Measurements from ENCODE around the gene FAIM.

The FAIM gene

GRCh38 chr3:138670407-138670806 lies 61.8 kb downstream of the FAIM start:
- no peak for DNase-seq
- H3K36me3 ChIP-seq (replicated peaks; ENCODE audit: insufficient read depth, low read length): no peaks in the 10 kb centered on the region
- H2AFZ ChIP-seq (ENCODE audit: low read length): no peak overlapping the region
- H3K27ac ChIP-seq (ENCODE audit: low read length): no peak overlapping the region
- H3K27me3 ChIP-seq (replicated peaks; ENCODE audit: insufficient read depth, low read length): no peaks in the 10 kb centered on the region
- no peaks in the 10 kb centered on the region for H3K9me3 ChIP-seq (replicated peaks; ENCODE audit: insufficient read depth, low read length)
- no peak for TF ChIP-seq EZH2 (optimal IDR thresholded peaks at IDR 0.05; ENCODE audit: low read depth, low read length)
- TF ChIP-seq, protein P1, sequence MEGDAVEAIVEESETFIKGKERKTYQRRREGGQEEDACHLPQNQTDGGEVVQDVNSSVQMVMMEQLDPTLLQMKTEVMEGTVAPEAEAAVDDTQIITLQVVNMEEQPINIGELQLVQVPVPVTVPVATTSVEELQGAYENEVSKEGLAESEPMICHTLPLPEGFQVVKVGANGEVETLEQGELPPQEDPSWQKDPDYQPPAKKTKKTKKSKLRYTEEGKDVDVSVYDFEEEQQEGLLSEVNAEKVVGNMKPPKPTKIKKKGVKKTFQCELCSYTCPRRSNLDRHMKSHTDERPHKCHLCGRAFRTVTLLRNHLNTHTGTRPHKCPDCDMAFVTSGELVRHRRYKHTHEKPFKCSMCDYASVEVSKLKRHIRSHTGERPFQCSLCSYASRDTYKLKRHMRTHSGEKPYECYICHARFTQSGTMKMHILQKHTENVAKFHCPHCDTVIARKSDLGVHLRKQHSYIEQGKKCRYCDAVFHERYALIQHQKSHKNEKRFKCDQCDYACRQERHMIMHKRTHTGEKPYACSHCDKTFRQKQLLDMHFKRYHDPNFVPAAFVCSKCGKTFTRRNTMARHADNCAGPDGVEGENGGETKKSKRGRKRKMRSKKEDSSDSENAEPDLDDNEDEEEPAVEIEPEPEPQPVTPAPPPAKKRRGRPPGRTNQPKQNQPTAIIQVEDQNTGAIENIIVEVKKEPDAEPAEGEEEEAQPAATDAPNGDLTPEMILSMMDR (IDR thresholded peaks at IDR 0.05; ENCODE audit: low read length): no peak
- no peak for TF ChIP-seq EZH2phosphoT487 (IDR thresholded peaks at IDR 0.05; ENCODE audit: low read length)
- H3F3A ChIP-seq (ENCODE audit: insufficient read depth, low read length): no peaks in the 10 kb centered on the region
- peaks cover 7% of the 10 kb centered on the region for H3K4me1 ChIP-seq (ENCODE audit: low read length)
- H4K20me1 ChIP-seq (ENCODE audit: insufficient read depth, low read length): no peaks in the 10 kb centered on the region
- H3K79me2 ChIP-seq (ENCODE audit: low read length): no peaks in the 10 kb centered on the region
- no peaks in the 10 kb centered on the region for H3K9me2 ChIP-seq (replicated peaks; ENCODE audit: insufficient read depth, low read length)
- H3K4me2 ChIP-seq (ENCODE audit: low read depth, low read length): no peak overlapping the region
- no peak overlapping the region for H3K9ac ChIP-seq (ENCODE audit: low read length)
- no peak overlapping the region for H3K4me3 ChIP-seq (ENCODE audit: low read length)

GRCh38 chr3:138673641-138674530 lies 65.3 kb downstream of the FAIM start:
- H3K9me3 ChIP-seq (replicated peaks; ENCODE audit: insufficient read depth, low read length): no peaks in the 10 kb centered on the region
- H3K79me2 ChIP-seq (ENCODE audit: low read length): no peaks in the 10 kb centered on the region
- DNase-seq: no peak
- H3F3A ChIP-seq (ENCODE audit: insufficient read depth, low read length): no peaks in the 10 kb centered on the region
- H3K9me2 ChIP-seq (replicated peaks; ENCODE audit: insufficient read depth, low read length): no peaks in the 10 kb centered on the region
- no peaks in the 10 kb centered on the region for H3K27me3 ChIP-seq (replicated peaks; ENCODE audit: insufficient read depth, low read length)
- no peak overlapping the region for H3K27ac ChIP-seq (ENCODE audit: low read length)
- no peak overlapping the region for H3K9ac ChIP-seq (ENCODE audit: low read length)
- H3K4me2 ChIP-seq (ENCODE audit: low read depth, low read length): no peak overlapping the region
- H2AFZ ChIP-seq (ENCODE audit: low read length): no peak overlapping the region
- no peaks in the 10 kb centered on the region for H4K20me1 ChIP-seq (ENCODE audit: insufficient read depth, low read length)
- H3K4me3 ChIP-seq (ENCODE audit: low read length): no peak overlapping the region
- no peaks in the 10 kb centered on the region for H3K36me3 ChIP-seq (replicated peaks; ENCODE audit: insufficient read depth, low read length)
- no peak for TF ChIP-seq EZH2phosphoT487 (IDR thresholded peaks at IDR 0.05; ENCODE audit: low read length)
- TF ChIP-seq, protein P1 (IDR thresholded peaks at IDR 0.05; ENCODE audit: low read length): no peak
- no peak for TF ChIP-seq EZH2 (optimal IDR thresholded peaks at IDR 0.05; ENCODE audit: low read depth, low read length)
- peaks cover 7% of the 10 kb centered on the region for H3K4me1 ChIP-seq (ENCODE audit: low read length)

GRCh38 chr3:138675393-138675792 lies 66.8 kb downstream of the FAIM start:
- H3K4me1 ChIP-seq (ENCODE audit: low read length): peaks cover 7% of the 10 kb centered on the region
- H3K79me2 ChIP-seq (ENCODE audit: low read length): no peaks in the 10 kb centered on the region
- H3K9me3 ChIP-seq (replicated peaks; ENCODE audit: insufficient read depth, low read length): no peaks in the 10 kb centered on the region
- no peaks in the 10 kb centered on the region for H3F3A ChIP-seq (ENCODE audit: insufficient read depth, low read length)
- H3K4me2 ChIP-seq (ENCODE audit: low read depth, low read length): no peak overlapping the region
- no peak overlapping the region for H3K4me3 ChIP-seq (ENCODE audit: low read length)
- no peaks in the 10 kb centered on the region for H4K20me1 ChIP-seq (ENCODE audit: insufficient read depth, low read length)
- no peak overlapping the region for H3K27ac ChIP-seq (ENCODE audit: low read length)
- TF ChIP-seq EZH2phosphoT487 (IDR thresholded peaks at IDR 0.05; ENCODE audit: low read length) (no peak), EZH2 (optimal IDR thresholded peaks at IDR 0.05; ENCODE audit: low read depth, low read length) (no peak)
- TF ChIP-seq, protein P1 (IDR thresholded peaks at IDR 0.05; ENCODE audit: low read length): no peak
- H3K27me3 ChIP-seq (replicated peaks; ENCODE audit: insufficient read depth, low read length): no peaks in the 10 kb centered on the region
- no peaks in the 10 kb centered on the region for H3K9me2 ChIP-seq (replicated peaks; ENCODE audit: insufficient read depth, low read length)
- no peaks in the 10 kb centered on the region for H3K36me3 ChIP-seq (replicated peaks; ENCODE audit: insufficient read depth, low read length)
- H3K9ac ChIP-seq (ENCODE audit: low read length): no peak overlapping the region
- H2AFZ ChIP-seq (ENCODE audit: low read length): no peak overlapping the region
- DNase-seq: no peak

Measured in MM.1S (cell line).